CMK (cell line): ENCODE results near the gene NTSR1.

Experiments used
- DNase-seq: peaks from one replicate; pipeline ENCODE4 v3.0.0-alpha.2; 2010; ENCODE audit warnings: low read depth

Gene NTSR1

GRCh38 chr20:62802026-62802712 is 93.5 kb downstream of the NTSR1 start:
- DNase-seq: no peak

GRCh38 chr20:62804021-62804626 is 95.5 kb downstream of the NTSR1 start:
- DNase-seq: no peak

GRCh38 chr20:62804627-62805154 is 96.1 kb downstream of the NTSR1 start, which contains the start of gene OGFR:
Gene OGFR (plus strand): TSS chr20:62804835. CDS start chr20:62804860, 25 bp downstream.
- no peak for DNase-seq

- no peak for DNase-seq
Measured at GRCh38 chr20:62805155-62805710, 96.6 kb downstream of the NTSR1 start.

- no peak for DNase-seq
Measured at GRCh38 chr20:62805711-62806382, 97.2 kb downstream of the NTSR1 start.

GRCh38 chr20:62806383-62807050 is 97.9 kb downstream of the NTSR1 start:
- DNase-seq: no peak

GRCh38 chr20:62807444-62808210 is 99.0 kb downstream of the NTSR1 start:
- DNase-seq: no peak

- no peak for DNase-seq
Measured at GRCh38 chr20:62808211-62808865, 99.7 kb downstream of the NTSR1 start.

GRCh38 chr20:62809530-62810428 is 101.1 kb downstream of the NTSR1 start:
- DNase-seq: no peak

- DNase-seq: no peak
Measured at GRCh38 chr20:62811320-62811719, 102.7 kb downstream of the NTSR1 start.

- no peak for DNase-seq
Measured at GRCh38 chr20:62811720-62812119, 103.1 kb downstream of the NTSR1 start.
